ENCODE results near the gene CCDC198. TPM values are rescaled to one million over a fixed set of nuclear protein-coding genes. Genes with fewer than 3 reads are reported as not detected.

Gene CCDC198
- total RNA-seq, 1 donor, result not detected

DNA sequence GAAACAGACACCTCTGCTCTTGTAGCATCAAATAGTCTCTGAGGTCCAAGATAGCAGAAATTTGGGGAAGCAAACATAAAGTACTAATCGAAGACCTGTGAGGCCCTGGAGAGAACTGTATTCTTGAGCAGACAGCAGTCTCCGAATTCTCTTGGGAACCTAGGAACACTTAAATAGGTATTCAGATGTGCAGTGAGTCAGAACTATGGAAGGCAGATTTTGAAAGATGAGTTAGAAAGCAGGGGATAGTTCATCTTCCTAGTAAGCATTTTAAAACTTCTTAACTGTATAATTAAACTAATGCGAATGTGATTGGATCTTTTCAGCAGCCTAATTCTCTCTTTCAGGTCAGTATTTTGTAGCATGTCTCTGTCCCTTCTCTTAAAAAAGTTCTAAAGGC lies 72.7 kb downstream of the CCDC198 start:
- TF ChIP-seq, protein P1, sequence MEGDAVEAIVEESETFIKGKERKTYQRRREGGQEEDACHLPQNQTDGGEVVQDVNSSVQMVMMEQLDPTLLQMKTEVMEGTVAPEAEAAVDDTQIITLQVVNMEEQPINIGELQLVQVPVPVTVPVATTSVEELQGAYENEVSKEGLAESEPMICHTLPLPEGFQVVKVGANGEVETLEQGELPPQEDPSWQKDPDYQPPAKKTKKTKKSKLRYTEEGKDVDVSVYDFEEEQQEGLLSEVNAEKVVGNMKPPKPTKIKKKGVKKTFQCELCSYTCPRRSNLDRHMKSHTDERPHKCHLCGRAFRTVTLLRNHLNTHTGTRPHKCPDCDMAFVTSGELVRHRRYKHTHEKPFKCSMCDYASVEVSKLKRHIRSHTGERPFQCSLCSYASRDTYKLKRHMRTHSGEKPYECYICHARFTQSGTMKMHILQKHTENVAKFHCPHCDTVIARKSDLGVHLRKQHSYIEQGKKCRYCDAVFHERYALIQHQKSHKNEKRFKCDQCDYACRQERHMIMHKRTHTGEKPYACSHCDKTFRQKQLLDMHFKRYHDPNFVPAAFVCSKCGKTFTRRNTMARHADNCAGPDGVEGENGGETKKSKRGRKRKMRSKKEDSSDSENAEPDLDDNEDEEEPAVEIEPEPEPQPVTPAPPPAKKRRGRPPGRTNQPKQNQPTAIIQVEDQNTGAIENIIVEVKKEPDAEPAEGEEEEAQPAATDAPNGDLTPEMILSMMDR (IDR thresholded peaks at IDR 0.05; ENCODE audit: insufficient read depth, low read depth, low read length), result no peak
- no peak for DNase-seq (ENCODE audit: low read depth)
- H3K4me3 ChIP-seq (ENCODE audit: low read depth, low read length), result no peak overlapping the region

GRCh38 chr14:57420033-57420432 lies 73.6 kb downstream of the CCDC198 start:
- H3K4me3 ChIP-seq (ENCODE audit: low read depth, low read length), result no peak overlapping the region
- no peak for DNase-seq (ENCODE audit: low read depth)
- TF ChIP-seq, protein P1 (IDR thresholded peaks at IDR 0.05; ENCODE audit: insufficient read depth, low read depth, low read length), result no peak

Other genes starting within 250 kb of the CCDC198 start
- 65.4 and 107 TPM in 2 replicates for gene EXOC5, start 225.0 kb downstream of the CCDC198 start, total RNA-seq
- gene AP5M1, start 224.9 kb downstream of the CCDC198 start, total RNA-seq, result 18.7 and 44.9 TPM in 2 replicates
- gene NAA30, start 103.3 kb downstream of the CCDC198 start, total RNA-seq, result 16.1 and 27.2 TPM in 2 replicates